GM21528 (cell line): Measurements from ENCODE around the gene SUN2.

Source experiments
- ATAC-seq: cut with Tn5 transposase; IDR thresholded peaks from one replicate; pipeline ENCODE4 v1.9.1; 2021; ENCODE audit warnings: mild to moderate bottlenecking, moderate library complexity; ENCODE audit not compliant: unreplicated experiment, low FRiP score

Gene SUN2

GRCh38 chr22:38756711-38757463 is 1.1 kb upstream of the SUN2 start:
- no peak for ATAC-seq

- peak; percentile 23 for ATAC-seq
These were observed 465 bp downstream of the SUN2 start for GRCh38 chr22:38755155-38755910.

- ATAC-seq, result no peak
These were observed 1.0 kb downstream of the SUN2 start for GRCh38 chr22:38754751-38755154.

GRCh38 chr22:38753948-38754750 is 1.6 kb downstream of the SUN2 start:
- ATAC-seq, result no peak

GRCh38 chr22:38751422-38752346 is 4.1 kb downstream of the SUN2 start:
- ATAC-seq, result no peak

GRCh38 chr22:38751066-38751421 is 4.8 kb downstream of the SUN2 start:
- no peak for ATAC-seq

GRCh38 chr22:38750638-38751037 is 5.2 kb downstream of the SUN2 start:
- no peak for ATAC-seq

GRCh38 chr22:38750104-38750503 is 5.7 kb downstream of the SUN2 start:
- no peak for ATAC-seq

GRCh38 chr22:38748487-38749136 is 7.2 kb downstream of the SUN2 start:
- no peak for ATAC-seq

GRCh38 chr22:38745676-38746460 is 9.9 kb downstream of the SUN2 start:
- ATAC-seq, result no peak

- ATAC-seq, result no peak
These were observed 10.8 kb downstream of the SUN2 start for GRCh38 chr22:38744981-38745380.

GRCh38 chr22:38742176-38742942 is 13.4 kb downstream of the SUN2 start:
- no peak for ATAC-seq

- no peak for ATAC-seq
These were observed 14.2 kb downstream of the SUN2 start for GRCh38 chr22:38741576-38741975.

GRCh38 chr22:38741166-38741565 is 14.6 kb downstream of the SUN2 start:
- ATAC-seq, result no peak

GRCh38 chr22:38740754-38741153 is 15.0 kb downstream of the SUN2 start:
- ATAC-seq, result no peak

- ATAC-seq, result no peak
These were observed 15.6 kb downstream of the SUN2 start for GRCh38 chr22:38740116-38740723.

GRCh38 chr22:38739300-38740055 is 16.3 kb downstream of the SUN2 start:
- no peak for ATAC-seq
